Measurements from ENCODE around the gene CDK13.
"Not testable (repeated sequence)": the region's sequence is repeated elsewhere in the genome, so short reads cannot be mapped to it uniquely, and the experiment has no call there.

The CDK13 gene

GRCh38 chr7:40134428-40135316 is 184.6 kb downstream of the CDK13 start, which contains the start of the genes MPLKIP and SUGCT:
TSS of gene MPLKIP (minus strand) at chr7:40134622. CDS start at chr7:40134567, 55 bp downstream.
TSS of gene SUGCT (plus strand) at chr7:40135005.
- DNase-seq = peak; percentile 83
- Mint-ChIP-seq H3K27ac (peak within 1 kb of the TSS; percentile 98), H3K4me1 (peaks cover 19% of the 10 kb centered on the region), H3K9me3 (no peaks in the 10 kb centered on the region), H3K4me3 (peak within 1 kb of the TSS; percentile 96), H3K27me3 (ENCODE audit: low read depth, poor library complexity) (no peaks in the 10 kb centered on the region), H3K36me3 (ENCODE audit: low read depth) (peaks cover 31% of the 10 kb centered on the region)
- TF ChIP-seq CTCF (IDR thresholded peaks at IDR 0.05) = peak; percentile 96

- H3K27ac Mint-ChIP-seq = no peak overlapping the region
- DNase-seq = no peak
- H3K27me3 Mint-ChIP-seq (ENCODE audit: low read depth, poor library complexity) = no peaks in the 10 kb centered on the region
- no peaks in the 10 kb centered on the region for H3K9me3 Mint-ChIP-seq
- peaks cover 28% of the 10 kb centered on the region for H3K36me3 Mint-ChIP-seq (ENCODE audit: low read depth)
- TF ChIP-seq CTCF (IDR thresholded peaks at IDR 0.05) = no peak
- peak overlapping the region; percentile 85 for H3K4me3 Mint-ChIP-seq
- peaks cover 19% of the 10 kb centered on the region for H3K4me1 Mint-ChIP-seq
Measured at GRCh38 chr7:40135317-40135610, 185.2 kb downstream of the CDK13 start.

- Mint-ChIP-seq H3K4me1 (peaks cover 11% of the 10 kb centered on the region), H3K27ac (no peak overlapping the region), H3K27me3 (ENCODE audit: low read depth, poor library complexity) (no peaks in the 10 kb centered on the region), H3K36me3 (ENCODE audit: low read depth) (peaks cover 12% of the 10 kb centered on the region), H3K4me3 (no peak overlapping the region), H3K9me3 (no peaks in the 10 kb centered on the region)
- no peak for DNase-seq
- TF ChIP-seq CTCF (IDR thresholded peaks at IDR 0.05) = no peak
Measured at GRCh38 chr7:40137563-40137962, 187.5 kb downstream of the CDK13 start.

- TF ChIP-seq CTCF (IDR thresholded peaks at IDR 0.05) = no peak
- no peak overlapping the region for H3K27ac Mint-ChIP-seq
- H3K4me1 Mint-ChIP-seq = no peaks in the 10 kb centered on the region
- no peak overlapping the region for H3K4me3 Mint-ChIP-seq
- H3K27me3 Mint-ChIP-seq (ENCODE audit: low read depth, poor library complexity) = no peaks in the 10 kb centered on the region
- no peaks in the 10 kb centered on the region for H3K9me3 Mint-ChIP-seq
- H3K36me3 Mint-ChIP-seq (ENCODE audit: low read depth) = peaks cover 12% of the 10 kb centered on the region
- no peak for DNase-seq
Measured at GRCh38 chr7:40138973-40139372, 188.9 kb downstream of the CDK13 start.

- not testable (repeated sequence) for H3K9me3 Mint-ChIP-seq; H3K27ac Mint-ChIP-seq; H3K4me1 Mint-ChIP-seq; H3K27me3 Mint-ChIP-seq (ENCODE audit: low read depth, poor library complexity); DNase-seq; H3K4me3 Mint-ChIP-seq
- H3K36me3 Mint-ChIP-seq (ENCODE audit: low read depth) = peaks cover 12% of the 10 kb centered on the region
Measured at GRCh38 chr7:40139891-40140290, 189.8 kb downstream of the CDK13 start.

DNA sequence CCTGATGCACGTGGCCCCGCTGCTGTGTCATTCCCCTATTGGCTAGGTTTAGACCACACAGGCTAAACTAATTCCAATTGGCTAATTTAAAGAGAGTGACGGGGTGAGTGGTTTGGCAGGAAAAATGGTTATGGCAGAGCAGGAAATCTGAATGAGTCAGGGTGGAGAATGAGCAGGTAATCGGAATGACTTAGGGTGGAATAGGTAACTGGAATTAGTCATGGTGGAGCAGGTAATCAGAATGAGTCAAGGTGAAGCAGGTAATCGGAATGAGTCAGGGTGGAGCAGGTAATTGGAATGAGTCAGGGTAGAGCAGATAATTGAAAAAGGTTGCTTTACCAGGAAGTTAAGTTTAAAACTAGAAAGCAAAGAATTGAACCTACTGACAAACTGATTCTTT is 191.9 kb downstream of the CDK13 start:
- H3K27me3 Mint-ChIP-seq (ENCODE audit: low read depth, poor library complexity); H3K4me3 Mint-ChIP-seq; DNase-seq; H3K27ac Mint-ChIP-seq; H3K4me1 Mint-ChIP-seq: not testable (repeated sequence)
- Mint-ChIP-seq H3K36me3 (ENCODE audit: low read depth) (peaks cover 12% of the 10 kb centered on the region), H3K9me3 (peaks cover 13% of the 10 kb centered on the region)

GRCh38 chr7:40145596-40146130 is 195.6 kb downstream of the CDK13 start:
- H3K27me3 Mint-ChIP-seq (ENCODE audit: low read depth, poor library complexity); H3K36me3 Mint-ChIP-seq (ENCODE audit: low read depth); H3K4me3 Mint-ChIP-seq; H3K27ac Mint-ChIP-seq; H3K4me1 Mint-ChIP-seq; DNase-seq: not testable (repeated sequence)
- H3K9me3 Mint-ChIP-seq = peaks cover 14% of the 10 kb centered on the region
